T-cell (primary cell): ENCODE results near the gene HS6ST3. TPM values are rescaled to one million over a fixed set of nuclear protein-coding genes. Genes with fewer than 3 reads are reported as not detected.
"Not testable (repeated sequence)": the region's sequence is repeated elsewhere in the genome, so short reads cannot be mapped to it uniquely, and the experiment has no call there.

ENCODE experiments used
- ATAC-seq, 4 experiments: fragments of 200-7000 bp in 3 of 4; fragments of 150-1000 bp in 1 of 4; cut with Tn5 transposase; replicated peaks in 1 of 4; 1 replicate in 3 of 4; 2 replicates in 1 of 4; pipeline ENCODE4 v1.10.0; 2021; ENCODE audit warnings: moderate library complexity in 3 of 4, mild to moderate bottlenecking in 2 of 4, moderate number of reproducible peaks in 1 of 4
- CTCF ChIA-PET, 2 donors: fragments of 300-600 bp; sonication (Branson Sonifier 250); formaldehyde crosslinking; loops; one replicate each; lab custom pipeline; 2022; ENCODE audit warnings: antibody characterized with exemption in 2 of 2; lab: Charles Lee
- POLR2A ChIA-PET, 2 donors: fragments of 300-600 bp; sonication (Branson Sonifier 250); formaldehyde crosslinking; loops; one replicate each; lab custom pipeline; 2022; ENCODE audit warnings: antibody characterized with exemption in 2 of 2; lab: Charles Lee
- DNase-seq, 35 experiments: peaks; one replicate each; pipeline versions ENCODE4 v3.0.0 to v3.0.0-alpha.2; 2013 to 2023
- H3K27ac ChIP-seq: one replicate; pipeline ENCODE4 v1.5.1; 2013; ENCODE audit warnings: low read length
- H3K27me3 ChIP-seq, 2 experiments: replicated peaks in 1 of 2; 1 replicate in 1 of 2; 2 replicates in 1 of 2; pipeline versions ENCODE4 v1.6.1 to v1.7.0; 2013; ENCODE audit warnings: low read length in 1 of 2, mixed read lengths in 1 of 2; ENCODE audit not compliant: control insufficient read depth in 2 of 2, insufficient read depth in 2 of 2; ENCODE audit errors: extremely low read depth in 1 of 2
- H3K36me3 ChIP-seq, 2 donors: 1 replicate in 1 of 2; 2 replicates in 1 of 2; pipeline versions ENCODE4 v1.6.1 to v1.7.0; 2013; ENCODE audit warnings: low read length in 1 of 2; ENCODE audit not compliant: control insufficient read depth in 2 of 2, insufficient read depth in 1 of 2; ENCODE audit errors: extremely low read depth in 1 of 2
- H3K4me1 ChIP-seq, 2 experiments: 1 replicate in 1 of 2; 2 replicates in 1 of 2; pipeline versions ENCODE4 v1.6.1 to v1.7.0; 2013; ENCODE audit warnings: low read length in 2 of 2, mixed read lengths in 1 of 2; ENCODE audit not compliant: insufficient read depth in 2 of 2, control insufficient read depth in 1 of 2; ENCODE audit errors: extremely low read depth in 1 of 2
- H3K4me3 ChIP-seq, 2 donors: 1 replicate in 1 of 2; 2 replicates in 1 of 2; pipeline versions ENCODE4 v1.5.1 to v1.7.0; 2013; ENCODE audit warnings: mild to moderate bottlenecking in 2 of 2, low read length in 1 of 2, moderate library complexity in 1 of 2; ENCODE audit not compliant: control insufficient read depth in 1 of 2; ENCODE audit errors: extremely low read depth in 1 of 2
- H3K9me3 ChIP-seq: 2 replicates; pipeline ENCODE4 v1.7.0; 2013
- H3K27ac Mint-ChIP-seq, 2 donors: one replicate each; pipeline ENCODE4 v1.8.0; 2020 to 2021; ENCODE audit warnings: mild to moderate bottlenecking in 2 of 2, mixed read lengths in 2 of 2
- H3K27me3 Mint-ChIP-seq, 2 donors: one replicate each; pipeline ENCODE4 v1.8.0; 2021 to 2022; ENCODE audit warnings: mixed read lengths in 2 of 2
- H3K36me3 Mint-ChIP-seq: one replicate; pipeline ENCODE4 v1.8.0; 2021; ENCODE audit warnings: mixed read lengths
- H3K4me1 Mint-ChIP-seq, 3 donors: one replicate each; pipeline ENCODE4 v1.8.0; 2020 to 2022; ENCODE audit warnings: mixed read lengths in 3 of 3, mild to moderate bottlenecking in 1 of 3
- H3K4me3 Mint-ChIP-seq, 3 donors: one replicate each; pipeline ENCODE4 v1.8.0; 2020 to 2022; ENCODE audit warnings: mild to moderate bottlenecking in 3 of 3, mixed read lengths in 3 of 3, moderate library complexity in 3 of 3
- H3K9me3 Mint-ChIP-seq, 3 donors: one replicate each; pipeline ENCODE4 v1.8.0; 2020 to 2022; ENCODE audit warnings: mixed read lengths in 3 of 3
- WGBS: methylation state at CpG from one replicate; pipeline ENCODE4 v1.1.5; 2013; ENCODE audit warnings: missing lambda C conversion rate; ENCODE audit not compliant: insufficient coverage; 5-methylcytosine and 5-hydroxymethylcytosine counted together
- total RNA-seq, 35 experiments: library from RNA in 6 of 35; stranded (reverse) in 6 of 35; fragments of 120-200 nt in 1 of 35; gene quantifications; one replicate each; pipeline versions ENCODE4 v1.2.1 to v1.2.4 and lab custom pipeline; 2013 to 2026

Gene HS6ST3
- total RNA-seq, 5 donors from 2014 or later (not counting 1 experiment from before 2014, with no cell fraction given) = not detected

DNA sequence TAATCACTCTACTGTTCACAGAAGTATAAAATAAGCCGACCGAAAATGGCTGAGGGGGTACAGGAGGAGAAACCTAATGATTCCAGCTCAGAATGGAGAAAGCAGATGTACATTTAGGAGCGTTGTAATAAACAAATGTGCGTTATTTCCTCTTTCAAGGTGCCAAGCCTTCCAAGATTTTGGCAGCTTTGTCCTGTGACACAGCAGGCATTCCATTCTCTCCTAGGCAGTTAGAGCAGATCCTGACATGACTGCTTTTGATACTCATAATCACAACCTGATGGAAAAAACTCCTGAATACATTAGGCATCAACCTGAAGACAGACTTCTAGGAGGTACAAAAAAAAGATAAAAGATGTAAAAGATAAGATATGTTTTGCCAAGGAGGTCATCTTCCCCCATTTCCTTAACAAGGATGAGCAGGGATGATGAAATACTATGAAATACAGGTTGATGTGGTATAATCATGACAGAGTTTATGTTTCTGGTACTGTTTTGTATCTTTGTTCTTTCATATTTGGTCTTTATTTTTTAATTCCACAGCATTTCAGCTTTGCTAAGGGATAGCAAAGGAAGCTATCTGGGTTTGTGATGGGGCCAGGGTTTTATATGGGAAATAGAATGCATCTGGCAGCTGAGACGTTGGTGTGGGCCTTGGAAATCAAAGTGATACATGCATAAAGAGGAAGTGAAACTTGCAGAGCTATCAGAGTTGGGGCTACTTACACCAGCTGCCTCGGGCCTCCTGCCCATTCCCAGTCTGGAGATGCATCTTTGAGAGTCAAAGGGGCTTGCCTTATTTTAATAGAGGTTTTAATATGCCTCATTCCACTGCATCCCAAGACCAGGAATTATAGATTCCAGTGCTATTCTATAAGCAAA lies 681.8 kb downstream of the HS6ST3 start:
- peaks cover 14 to 18% (median 15%) of the 10 kb centered on the region in 3 donors for H3K9me3 Mint-ChIP-seq
- 50% methylated on average over 2 of the region's 6 CpGs for WGBS
- H3K36me3 ChIP-seq = no peaks in the 10 kb centered on the region
- H3K27ac ChIP-seq = no peak overlapping the region
- POLR2A ChIA-PET = no interaction called here
- ATAC-seq = no peak
- H3K4me1 Mint-ChIP-seq = no peaks in the 10 kb centered on the region
- H3K9me3 ChIP-seq = no peaks in the 10 kb centered on the region
- H3K4me3 Mint-ChIP-seq = no peak overlapping the region
- CTCF ChIA-PET = no interaction called here
- no peak overlapping the region for H3K4me3 ChIP-seq
- no peaks in the 10 kb centered on the region for H3K27me3 ChIP-seq
- DNase-seq = no peak
- H3K36me3 Mint-ChIP-seq = no peaks in the 10 kb centered on the region
- no peak overlapping the region for H3K27ac Mint-ChIP-seq
- H3K4me1 ChIP-seq = no peaks in the 10 kb centered on the region
- H3K27me3 Mint-ChIP-seq = no peaks in the 10 kb centered on the region

GRCh38 chr13:96772426-96772825 lies 682.5 kb downstream of the HS6ST3 start:
- ATAC-seq (no peak), DNase-seq (no peak)
- H3K4me3 ChIP-seq = no peak overlapping the region
- Mint-ChIP-seq H3K4me1 (no peaks in the 10 kb centered on the region), H3K4me3 (no peak overlapping the region), H3K27me3 (no peaks in the 10 kb centered on the region), H3K27ac (no peak overlapping the region), H3K36me3 (no peaks in the 10 kb centered on the region), H3K9me3 (peaks cover 19 to 21% (median 19%) of the 10 kb centered on the region in 3 donors)
- no peaks in the 10 kb centered on the region for H3K36me3 ChIP-seq
- H3K9me3 ChIP-seq = no peaks in the 10 kb centered on the region
- H3K4me1 ChIP-seq = no peaks in the 10 kb centered on the region
- H3K27me3 ChIP-seq = no peaks in the 10 kb centered on the region
- POLR2A ChIA-PET = no interaction called here
- no CpG with 5 or more reads among the region's 2 CpGs for WGBS
- CTCF ChIA-PET = no interaction called here
- no peak overlapping the region for H3K27ac ChIP-seq

- WGBS = no CpG with 5 or more reads among the region's 3 CpGs
- H3K27ac Mint-ChIP-seq, CTCF ChIA-PET, H3K4me1 ChIP-seq, H3K9me3 ChIP-seq, H3K27me3 Mint-ChIP-seq, H3K4me1 Mint-ChIP-seq, H3K4me3 ChIP-seq, POLR2A ChIA-PET, H3K27ac ChIP-seq, H3K36me3 ChIP-seq, DNase-seq, H3K36me3 Mint-ChIP-seq, ATAC-seq, H3K4me3 Mint-ChIP-seq, H3K27me3 ChIP-seq: not testable (repeated sequence)
- peaks cover 21 to 35% (median 26%) of the 10 kb centered on the region in 3 donors for H3K9me3 Mint-ChIP-seq
These were observed 688.4 kb downstream of the HS6ST3 start for GRCh38 chr13:96778302-96778701.

DNA sequence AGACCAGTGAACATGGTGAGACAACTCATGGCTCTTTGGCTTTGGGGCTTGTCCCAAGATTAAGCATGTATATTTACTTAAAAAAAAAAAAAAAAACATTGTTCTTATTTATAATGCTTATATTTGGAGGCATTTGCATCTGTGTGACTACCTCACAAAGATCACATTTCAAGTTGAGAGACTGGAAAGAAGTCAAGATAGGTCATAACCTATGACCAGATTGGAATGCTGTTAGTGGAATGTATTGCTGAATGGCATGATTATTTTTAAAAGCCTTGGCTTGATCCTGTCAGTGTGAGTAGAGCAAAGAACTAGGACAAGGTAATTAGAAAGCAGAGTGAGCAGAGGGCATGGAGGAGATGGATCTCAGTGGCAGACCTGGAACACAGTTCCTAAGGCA lies 689.8 kb downstream of the HS6ST3 start:
- no peaks in the 10 kb centered on the region for H3K9me3 ChIP-seq
- ChIA-PET POLR2A (no interaction called here), CTCF (no interaction called here)
- H3K27me3 ChIP-seq = no peaks in the 10 kb centered on the region
- Mint-ChIP-seq H3K36me3 (no peaks in the 10 kb centered on the region), H3K27me3 (no peaks in the 10 kb centered on the region), H3K4me1 (no peaks in the 10 kb centered on the region), H3K4me3 (no peak overlapping the region), H3K27ac (no peak overlapping the region), H3K9me3 (peaks cover 13 to 35% (median 26%) of the 10 kb centered on the region in 3 donors)
- no peak for ATAC-seq
- no peak overlapping the region for H3K4me3 ChIP-seq
- no peak for DNase-seq
- no peaks in the 10 kb centered on the region for H3K36me3 ChIP-seq
- H3K27ac ChIP-seq = no peak overlapping the region
- no peaks in the 10 kb centered on the region for H3K4me1 ChIP-seq

- H3K36me3 Mint-ChIP-seq = no peaks in the 10 kb centered on the region
- H3K4me3 Mint-ChIP-seq = no peak overlapping the region
- POLR2A ChIA-PET = no interaction called here
- 80% methylated on average over 1 of the region's 3 CpGs for WGBS
- H3K4me1 Mint-ChIP-seq = no peaks in the 10 kb centered on the region
- no peaks in the 10 kb centered on the region for H3K27me3 Mint-ChIP-seq
- no peaks in the 10 kb centered on the region for H3K27me3 ChIP-seq
- H3K9me3 Mint-ChIP-seq = peaks cover 12 to 34% (median 26%) of the 10 kb centered on the region in 3 donors
- H3K4me1 ChIP-seq = no peaks in the 10 kb centered on the region
- H3K27ac Mint-ChIP-seq = no peak overlapping the region
- DNase-seq (no peak), ATAC-seq (no peak)
- no peak overlapping the region for H3K4me3 ChIP-seq
- H3K9me3 ChIP-seq = no peaks in the 10 kb centered on the region
- H3K27ac ChIP-seq = no peak overlapping the region
- CTCF ChIA-PET = no interaction called here
- no peaks in the 10 kb centered on the region for H3K36me3 ChIP-seq
These were observed 690.2 kb downstream of the HS6ST3 start for GRCh38 chr13:96780105-96780504.

GRCh38 chr13:96781141-96781540 lies 691.2 kb downstream of the HS6ST3 start:
- WGBS = 60% methylated on average over 1 of the region's 4 CpGs
- ChIA-PET CTCF (no interaction called here), POLR2A (no interaction called here)
- no peaks in the 10 kb centered on the region for H3K27me3 Mint-ChIP-seq
- no peaks in the 10 kb centered on the region for H3K4me1 Mint-ChIP-seq
- Histone ChIP-seq H3K4me3 (no peak overlapping the region), H3K27ac (no peak overlapping the region), H3K27me3 (no peaks in the 10 kb centered on the region), H3K36me3 (no peaks in the 10 kb centered on the region), H3K9me3 (no peaks in the 10 kb centered on the region), H3K4me1 (no peaks in the 10 kb centered on the region)
- no peak overlapping the region for H3K27ac Mint-ChIP-seq
- no peak for ATAC-seq
- H3K36me3 Mint-ChIP-seq = no peaks in the 10 kb centered on the region
- no peak overlapping the region for H3K4me3 Mint-ChIP-seq
- no peak for DNase-seq
- H3K9me3 Mint-ChIP-seq = peaks cover 7 to 26% (median 26%) of the 10 kb centered on the region in 3 donors
